Neuron (in vitro differentiated cells): ENCODE data around the gene FLT3.
"Not testable (repeated sequence)": the region's sequence is repeated elsewhere in the genome, so short reads cannot be mapped to it uniquely, and the experiment has no call there.

Source experiments
- H2AFZ ChIP-seq: one replicate; pipeline ENCODE4 v1.6.1; 2013; ENCODE audit warnings: low read depth, mild to moderate bottlenecking, inconsistent platforms, low read length, moderate library complexity
- H3K27me3 ChIP-seq: one replicate; pipeline ENCODE4 v1.6.1; 2013; ENCODE audit warnings: low read length; ENCODE audit not compliant: insufficient read depth
- H3K36me3 ChIP-seq: one replicate; pipeline ENCODE4 v1.6.1; 2013; ENCODE audit warnings: low read length; ENCODE audit not compliant: insufficient read depth
- H3K4me1 ChIP-seq: one replicate; pipeline ENCODE4 v1.6.1; 2013; ENCODE audit warnings: low read length; ENCODE audit not compliant: insufficient read depth
- H3K4me3 ChIP-seq: 2 replicates; pipeline ENCODE4 v1.5.1; 2013; ENCODE audit warnings: mild to moderate bottlenecking, low read length, moderate library complexity
- H3K9me3 ChIP-seq: one replicate; pipeline ENCODE4 v1.6.1; 2013; ENCODE audit warnings: low read length

FLT3 gene

GRCh38 chr13:28128030-28128429 lies 27.7 kb upstream of the FLT3 start:
- H2AFZ ChIP-seq, result no peak overlapping the region
- H3K4me3 ChIP-seq, result no peak overlapping the region
- no peaks in the 10 kb centered on the region for H3K36me3 ChIP-seq
- H3K9me3 ChIP-seq, result no peaks in the 10 kb centered on the region
- H3K27me3 ChIP-seq, result no peaks in the 10 kb centered on the region
- no peaks in the 10 kb centered on the region for H3K4me1 ChIP-seq

GRCh38 chr13:28121224-28121623 lies 20.8 kb upstream of the FLT3 start:
- Histone ChIP-seq H3K27me3 (no peaks in the 10 kb centered on the region), H3K4me1 (no peaks in the 10 kb centered on the region), H2AFZ (no peak overlapping the region), H3K36me3 (no peaks in the 10 kb centered on the region), H3K9me3 (no peaks in the 10 kb centered on the region), H3K4me3 (no peak overlapping the region)

GRCh38 chr13:28120317-28120716 lies 19.9 kb upstream of the FLT3 start:
- Histone ChIP-seq H3K4me3 (no peak overlapping the region), H3K36me3 (no peaks in the 10 kb centered on the region), H3K4me1 (no peaks in the 10 kb centered on the region), H3K9me3 (no peaks in the 10 kb centered on the region), H2AFZ (no peak overlapping the region), H3K27me3 (no peaks in the 10 kb centered on the region)

- Histone ChIP-seq H2AFZ (no peak overlapping the region), H3K9me3 (no peaks in the 10 kb centered on the region), H3K27me3 (no peaks in the 10 kb centered on the region), H3K36me3 (no peaks in the 10 kb centered on the region), H3K4me3 (no peak overlapping the region), H3K4me1 (no peaks in the 10 kb centered on the region)
Observed at GRCh38 chr13:28117689-28118377, 17.5 kb upstream of the FLT3 start.

GRCh38 chr13:28116736-28117135 lies 16.4 kb upstream of the FLT3 start:
- Histone ChIP-seq H2AFZ (no peak overlapping the region), H3K27me3 (no peaks in the 10 kb centered on the region), H3K9me3 (no peaks in the 10 kb centered on the region), H3K4me3 (no peak overlapping the region), H3K4me1 (no peaks in the 10 kb centered on the region), H3K36me3 (no peaks in the 10 kb centered on the region)

- H3K4me1 ChIP-seq, result no peaks in the 10 kb centered on the region
- H3K27me3 ChIP-seq, result peaks cover 8% of the 10 kb centered on the region
- H3K4me3 ChIP-seq, result no peak overlapping the region
- H3K36me3 ChIP-seq, result no peaks in the 10 kb centered on the region
- no peaks in the 10 kb centered on the region for H3K9me3 ChIP-seq
- no peak overlapping the region for H2AFZ ChIP-seq
Observed at GRCh38 chr13:28110414-28110813, 10.0 kb upstream of the FLT3 start.

- Histone ChIP-seq H3K4me1 (no peaks in the 10 kb centered on the region), H3K9me3 (no peaks in the 10 kb centered on the region), H3K4me3 (no peak overlapping the region), H2AFZ (no peak overlapping the region), H3K36me3 (no peaks in the 10 kb centered on the region), H3K27me3 (peaks cover 12% of the 10 kb centered on the region)
Observed at GRCh38 chr13:28106976-28107375, 6.6 kb upstream of the FLT3 start.

GRCh38 chr13:28101886-28102285 lies 1.5 kb upstream of the FLT3 start:
- H3K9me3 ChIP-seq, result not testable (repeated sequence)
- peaks cover 45% of the 10 kb centered on the region for H3K27me3 ChIP-seq

GRCh38 chr13:28099396-28100149 lies 803 bp downstream of the FLT3 start:
- Histone ChIP-seq H3K27me3 (peaks cover 50% of the 10 kb centered on the region), H3K4me3 (peak overlapping the region; percentile 53), H3K4me1 (peaks cover 3% of the 10 kb centered on the region), H3K36me3 (no peaks in the 10 kb centered on the region), H3K9me3 (peaks cover 1% of the 10 kb centered on the region), H2AFZ (peak overlapping the region; percentile 100)

More at GRCh38 chr13:28101886-28102285, 1.5 kb upstream of the FLT3 start:
- H3K4me1 ChIP-seq, H3K36me3 ChIP-seq, H2AFZ ChIP-seq, H3K4me3 ChIP-seq: not testable (repeated sequence)

- Histone ChIP-seq H3K4me3 (no peak overlapping the region), H3K9me3 (peaks cover 1% of the 10 kb centered on the region), H3K36me3 (no peaks in the 10 kb centered on the region), H3K4me1 (peaks cover 3% of the 10 kb centered on the region), H2AFZ (no peak overlapping the region), H3K27me3 (peaks cover 46% of the 10 kb centered on the region)
Observed at GRCh38 chr13:28097503-28097902, 2.9 kb downstream of the FLT3 start.

GRCh38 chr13:28094306-28094705 lies 6.1 kb downstream of the FLT3 start:
- no peak overlapping the region for H2AFZ ChIP-seq
- H3K36me3 ChIP-seq, result no peaks in the 10 kb centered on the region
- no peaks in the 10 kb centered on the region for H3K4me1 ChIP-seq
- H3K9me3 ChIP-seq, result peaks cover 1% of the 10 kb centered on the region
- H3K27me3 ChIP-seq, result peaks cover 20% of the 10 kb centered on the region
- H3K4me3 ChIP-seq, result no peak overlapping the region

- Histone ChIP-seq H3K27me3 (peaks cover 16% of the 10 kb centered on the region), H3K4me1 (no peaks in the 10 kb centered on the region), H3K4me3 (no peak overlapping the region), H3K9me3 (peaks cover 1% of the 10 kb centered on the region), H3K36me3 (no peaks in the 10 kb centered on the region), H2AFZ (no peak overlapping the region)
Observed at GRCh38 chr13:28093881-28094280, 6.5 kb downstream of the FLT3 start.

GRCh38 chr13:28092431-28092830 lies 7.9 kb downstream of the FLT3 start:
- Histone ChIP-seq H3K4me1 (no peaks in the 10 kb centered on the region), H3K36me3 (no peaks in the 10 kb centered on the region), H2AFZ (no peak overlapping the region), H3K4me3 (no peak overlapping the region), H3K9me3 (no peaks in the 10 kb centered on the region), H3K27me3 (peaks cover 5% of the 10 kb centered on the region)
